Measurements from ENCODE around the gene RPL21.
"Not testable (repeated sequence)": the region's sequence is repeated elsewhere in the genome, so short reads cannot be mapped to it uniquely, and the experiment has no call there.

Gene RPL21

DNA sequence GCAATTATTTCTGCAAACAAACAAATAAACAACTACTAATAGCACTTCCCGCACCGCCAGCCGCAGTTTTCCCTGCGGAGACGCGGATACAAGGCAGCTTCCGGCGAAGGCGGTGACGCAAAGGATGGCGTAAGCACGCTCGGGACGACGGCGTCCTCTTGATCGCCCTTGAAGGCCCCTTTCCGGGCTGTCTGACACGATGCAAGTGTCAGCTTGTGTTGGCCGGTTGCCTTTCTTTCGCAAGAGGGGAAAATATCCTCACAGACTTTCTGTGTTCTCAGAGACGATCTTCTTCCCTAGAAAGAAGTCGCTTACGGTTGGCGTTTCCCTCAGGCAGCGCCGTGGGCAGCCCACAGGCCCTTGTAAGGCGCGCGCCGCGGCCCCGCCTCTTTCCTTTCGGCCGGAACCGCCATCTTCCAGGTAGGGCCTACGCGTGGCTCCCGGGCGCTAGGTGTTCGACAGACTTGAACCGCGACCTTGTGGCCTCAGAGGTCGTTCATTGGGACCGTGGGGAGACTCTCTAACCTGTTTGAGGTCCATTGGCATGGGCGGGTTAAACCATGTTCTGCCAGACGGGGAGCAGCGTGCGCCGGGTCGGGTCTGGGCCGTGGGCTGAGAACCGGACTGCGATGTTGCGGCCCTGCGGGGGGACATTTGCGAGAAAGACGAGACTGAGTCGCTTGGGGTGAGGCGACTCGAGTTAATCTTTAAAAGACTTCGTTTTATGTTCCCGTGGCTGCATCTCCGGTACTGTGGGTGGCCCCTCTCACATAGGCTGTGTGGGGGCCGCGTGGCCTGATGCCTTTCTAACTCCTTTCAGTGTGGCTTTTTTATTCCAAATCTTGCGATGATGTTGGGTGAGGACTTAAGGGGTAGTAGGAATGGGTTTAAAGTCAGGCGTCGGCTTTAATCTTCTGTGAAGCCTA lies at the start of gene RPL21:
Gene RPL21, plus strand, starts transcription at position 393 of the 926 bp plus-strand sequence. CDS start 2,219 bp downstream, outside the sequence.
- peak within 1 kb of the TSS; percentile 93 for H3K27ac ChIP-seq (ENCODE audit: low read depth, low read length)
- H2AFZ ChIP-seq (ENCODE audit: low read length, unreplicated experiment) = peak within 1 kb of the TSS; percentile 68
- peaks cover 24% of the 10 kb centered on the region for H3K4me1 ChIP-seq (ENCODE audit: control insufficient read depth, insufficient read depth, low read length, unreplicated experiment)
- H3K4me3 ChIP-seq (ENCODE audit: low read depth, low read length) = peak within 1 kb of the TSS; percentile 99
- H3K27me3 ChIP-seq (ENCODE audit: insufficient read depth, low read length) = no peaks in the 10 kb centered on the region
- peaks cover 36% of the 10 kb centered on the region for H3K36me3 ChIP-seq (ENCODE audit: insufficient read depth, low read length)
- peaks cover 56% of the 10 kb centered on the region for H3K79me2 ChIP-seq (ENCODE audit: control insufficient read depth, insufficient read depth, low read length, unreplicated experiment)

DNA sequence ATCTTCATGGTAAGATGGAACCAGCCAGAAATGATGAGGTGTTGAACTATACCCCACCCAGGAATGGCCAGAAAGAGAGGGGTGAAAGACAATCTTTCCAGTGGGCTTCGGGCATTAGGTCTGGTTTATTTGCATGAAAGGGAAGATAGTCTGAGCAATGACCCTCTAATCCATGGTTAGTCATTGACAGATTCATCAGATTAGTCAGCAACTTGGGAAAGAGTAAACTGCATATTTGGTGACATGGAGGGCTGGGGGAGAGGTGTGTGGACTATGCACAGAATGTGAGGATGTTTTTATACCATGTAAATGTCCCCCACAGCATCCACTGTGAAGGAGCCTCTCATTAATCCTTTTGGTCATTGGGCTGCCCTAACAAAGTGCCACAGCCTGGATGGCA lies 49.7 kb upstream of the RPL21 start:
- no peaks in the 10 kb centered on the region for H3K36me3 ChIP-seq (ENCODE audit: insufficient read depth, low read length)
- H2AFZ ChIP-seq (ENCODE audit: low read length, unreplicated experiment) = no peak overlapping the region
- no peaks in the 10 kb centered on the region for H3K79me2 ChIP-seq (ENCODE audit: control insufficient read depth, insufficient read depth, low read length, unreplicated experiment)
- H3K4me1 ChIP-seq (ENCODE audit: control insufficient read depth, insufficient read depth, low read length, unreplicated experiment) = peaks cover 5% of the 10 kb centered on the region
- H3K27me3 ChIP-seq (ENCODE audit: insufficient read depth, low read length) = no peaks in the 10 kb centered on the region
- no peak overlapping the region for H3K4me3 ChIP-seq (ENCODE audit: low read depth, low read length)
- no peak overlapping the region for H3K27ac ChIP-seq (ENCODE audit: low read depth, low read length)

DNA sequence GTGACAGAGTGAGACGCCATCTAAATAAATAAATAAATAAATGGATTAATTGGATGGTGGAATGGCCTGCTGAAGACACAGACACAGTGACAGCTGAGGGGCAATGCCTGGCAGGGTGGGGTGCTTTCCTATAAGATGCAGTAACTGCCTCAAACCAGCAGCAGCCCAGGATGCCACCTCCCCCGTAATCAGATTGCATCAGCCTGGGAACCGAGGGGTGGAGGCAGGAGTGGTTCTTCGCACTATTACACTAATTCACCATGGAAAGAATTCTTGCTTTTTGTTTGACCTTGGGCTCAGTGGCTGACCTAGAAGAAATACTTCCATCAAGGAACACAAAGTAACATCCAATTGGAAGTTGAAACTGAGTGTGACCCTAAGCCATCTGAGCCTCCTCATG lies 48.2 kb upstream of the RPL21 start:
- Histone ChIP-seq H3K4me1 (ENCODE audit: control insufficient read depth, insufficient read depth, low read length, unreplicated experiment) (peaks cover 5% of the 10 kb centered on the region), H3K36me3 (ENCODE audit: insufficient read depth, low read length) (no peaks in the 10 kb centered on the region), H3K4me3 (ENCODE audit: low read depth, low read length) (no peak overlapping the region), H3K27ac (ENCODE audit: low read depth, low read length) (no peak overlapping the region), H2AFZ (ENCODE audit: low read length, unreplicated experiment) (no peak overlapping the region), H3K27me3 (ENCODE audit: insufficient read depth, low read length) (no peaks in the 10 kb centered on the region), H3K79me2 (ENCODE audit: control insufficient read depth, insufficient read depth, low read length, unreplicated experiment) (no peaks in the 10 kb centered on the region)

DNA sequence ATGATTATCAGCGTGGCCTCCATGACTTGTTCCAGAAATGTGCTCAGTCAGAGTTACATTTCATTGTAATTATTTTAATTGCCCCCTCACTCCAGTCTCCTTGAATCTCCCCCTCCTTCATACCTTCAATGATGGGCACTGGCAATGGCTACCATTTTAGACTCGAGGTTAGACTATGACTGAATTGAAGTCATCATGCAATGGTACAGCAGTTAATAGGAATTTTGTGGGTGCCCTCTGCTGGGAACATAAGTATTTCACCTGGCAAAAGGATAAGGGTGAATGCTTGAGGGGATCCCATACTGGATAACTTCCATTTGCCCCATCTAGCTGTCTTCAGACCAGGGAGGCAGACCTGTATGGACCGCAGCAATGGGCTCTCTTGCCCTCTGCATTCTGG lies 47.5 kb upstream of the RPL21 start:
- H3K36me3 ChIP-seq (ENCODE audit: insufficient read depth, low read length) = no peaks in the 10 kb centered on the region
- peaks cover 5% of the 10 kb centered on the region for H3K4me1 ChIP-seq (ENCODE audit: control insufficient read depth, insufficient read depth, low read length, unreplicated experiment)
- no peaks in the 10 kb centered on the region for H3K79me2 ChIP-seq (ENCODE audit: control insufficient read depth, insufficient read depth, low read length, unreplicated experiment)
- H3K27me3 ChIP-seq (ENCODE audit: insufficient read depth, low read length) = no peaks in the 10 kb centered on the region
- H3K27ac ChIP-seq (ENCODE audit: low read depth, low read length) = no peak overlapping the region
- no peak overlapping the region for H3K4me3 ChIP-seq (ENCODE audit: low read depth, low read length)
- no peak overlapping the region for H2AFZ ChIP-seq (ENCODE audit: low read length, unreplicated experiment)

DNA sequence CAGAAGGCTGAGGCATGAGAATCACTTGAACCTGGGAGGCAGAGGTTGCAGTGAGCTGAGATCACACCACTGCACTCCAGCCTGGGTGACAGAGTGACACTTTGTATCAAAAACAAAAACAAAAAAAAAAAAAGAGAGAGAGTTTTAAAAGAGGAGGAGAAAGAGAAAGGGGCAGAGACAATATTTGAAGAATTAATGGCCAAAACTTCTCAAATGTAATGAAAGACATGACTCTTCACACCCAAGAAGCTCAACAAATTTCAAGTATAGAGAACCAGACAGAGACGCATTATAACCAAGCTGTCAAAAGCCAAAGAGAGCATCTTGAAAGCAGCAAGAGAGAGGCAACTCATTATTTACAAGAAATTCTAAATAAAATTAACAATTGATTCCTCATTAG lies 42.8 kb upstream of the RPL21 start:
- H3K36me3 ChIP-seq (ENCODE audit: insufficient read depth, low read length) = no peaks in the 10 kb centered on the region
- no peaks in the 10 kb centered on the region for H3K27me3 ChIP-seq (ENCODE audit: insufficient read depth, low read length)
- no peaks in the 10 kb centered on the region for H3K4me1 ChIP-seq (ENCODE audit: control insufficient read depth, insufficient read depth, low read length, unreplicated experiment)
- no peak overlapping the region for H2AFZ ChIP-seq (ENCODE audit: low read length, unreplicated experiment)
- H3K27ac ChIP-seq (ENCODE audit: low read depth, low read length) = no peak overlapping the region
- H3K79me2 ChIP-seq (ENCODE audit: control insufficient read depth, insufficient read depth, low read length, unreplicated experiment) = no peaks in the 10 kb centered on the region
- no peak overlapping the region for H3K4me3 ChIP-seq (ENCODE audit: low read depth, low read length)

DNA sequence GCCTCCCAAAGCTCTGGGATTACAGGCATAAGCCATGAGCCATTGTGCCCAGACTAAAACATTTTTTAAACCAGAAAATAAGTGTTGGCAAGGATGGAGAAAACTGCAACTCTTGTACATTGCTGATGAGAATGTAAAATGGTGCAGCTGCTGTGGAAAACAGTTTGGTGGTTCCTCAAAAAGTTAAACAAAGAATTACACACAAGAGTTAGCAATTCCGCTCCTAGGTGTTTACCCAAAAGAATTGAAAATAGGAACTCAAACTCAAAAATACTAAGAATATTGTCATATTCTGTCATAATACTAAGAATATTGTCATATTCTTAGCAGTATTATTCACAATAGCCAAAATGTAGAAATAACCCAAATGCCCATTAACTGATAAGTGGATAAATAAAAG lies 40.1 kb upstream of the RPL21 start:
- Histone ChIP-seq H3K27ac (ENCODE audit: low read depth, low read length) (no peak overlapping the region), H2AFZ (ENCODE audit: low read length, unreplicated experiment) (no peak overlapping the region), H3K27me3 (ENCODE audit: insufficient read depth, low read length) (no peaks in the 10 kb centered on the region), H3K36me3 (ENCODE audit: insufficient read depth, low read length) (no peaks in the 10 kb centered on the region), H3K79me2 (ENCODE audit: control insufficient read depth, insufficient read depth, low read length, unreplicated experiment) (no peaks in the 10 kb centered on the region), H3K4me3 (ENCODE audit: low read depth, low read length) (no peak overlapping the region), H3K4me1 (ENCODE audit: control insufficient read depth, insufficient read depth, low read length, unreplicated experiment) (no peaks in the 10 kb centered on the region)

DNA sequence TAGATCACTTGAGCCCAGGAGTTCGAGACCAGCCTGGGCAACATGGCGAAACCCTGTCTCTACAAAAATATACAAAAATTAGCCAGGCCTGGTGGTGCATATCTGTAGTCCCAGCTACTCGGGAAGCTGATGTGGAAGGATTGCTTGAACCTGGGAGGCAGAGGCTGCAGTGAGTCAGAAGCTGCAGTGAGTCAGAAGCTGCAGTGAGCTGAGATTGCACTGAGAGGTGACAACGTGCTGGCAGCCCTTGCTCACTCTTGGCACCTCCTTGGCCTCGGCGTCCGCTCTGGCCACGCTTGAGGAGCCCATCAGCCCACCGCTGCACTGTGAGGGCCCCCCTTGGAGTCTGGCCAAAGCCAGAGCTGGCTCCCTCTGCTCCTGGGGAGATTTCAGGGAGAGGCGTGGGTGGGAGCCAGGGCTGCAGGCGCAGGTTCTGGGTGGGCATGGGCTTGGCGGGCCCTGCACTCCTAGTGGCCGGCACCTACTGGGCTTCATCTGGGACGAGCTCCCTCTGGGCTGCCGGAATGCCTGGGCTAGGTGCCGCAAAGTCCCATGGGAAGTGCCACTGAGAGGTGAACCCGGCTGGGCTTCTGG lies 39.5 kb upstream of the RPL21 start:
- H2AFZ ChIP-seq (ENCODE audit: low read length, unreplicated experiment) = no peak overlapping the region
- no peaks in the 10 kb centered on the region for H3K36me3 ChIP-seq (ENCODE audit: insufficient read depth, low read length)
- H3K4me1 ChIP-seq (ENCODE audit: control insufficient read depth, insufficient read depth, low read length, unreplicated experiment) = no peaks in the 10 kb centered on the region
- H3K27me3 ChIP-seq (ENCODE audit: insufficient read depth, low read length) = no peaks in the 10 kb centered on the region
- no peak overlapping the region for H3K27ac ChIP-seq (ENCODE audit: low read depth, low read length)
- H3K4me3 ChIP-seq (ENCODE audit: low read depth, low read length) = no peak overlapping the region
- no peaks in the 10 kb centered on the region for H3K79me2 ChIP-seq (ENCODE audit: control insufficient read depth, insufficient read depth, low read length, unreplicated experiment)

DNA sequence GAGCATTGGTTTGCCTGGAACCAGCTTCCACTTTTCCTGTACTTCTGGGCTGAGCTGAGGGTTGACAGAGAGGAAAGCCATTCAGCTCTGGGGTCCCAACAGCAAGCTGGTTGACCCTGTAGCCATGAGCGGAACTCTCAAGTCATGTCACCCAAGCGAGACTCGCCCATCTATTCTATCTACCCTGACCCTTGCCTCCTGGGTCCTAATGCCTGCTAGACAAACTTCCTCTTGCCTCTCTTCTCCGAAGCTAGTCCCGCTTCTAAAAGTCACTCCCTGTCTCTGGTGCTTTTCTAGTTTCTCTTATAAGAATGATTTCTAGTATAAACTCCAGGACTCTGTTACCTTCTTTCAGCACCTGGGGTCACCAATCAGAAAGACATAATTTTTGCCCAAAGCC lies 38.0 kb upstream of the RPL21 start:
- H3K4me3 ChIP-seq (ENCODE audit: low read depth, low read length); H2AFZ ChIP-seq (ENCODE audit: low read length, unreplicated experiment); H3K27me3 ChIP-seq (ENCODE audit: insufficient read depth, low read length); H3K27ac ChIP-seq (ENCODE audit: low read depth, low read length); H3K4me1 ChIP-seq (ENCODE audit: control insufficient read depth, insufficient read depth, low read length, unreplicated experiment); H3K36me3 ChIP-seq (ENCODE audit: insufficient read depth, low read length); H3K79me2 ChIP-seq (ENCODE audit: control insufficient read depth, insufficient read depth, low read length, unreplicated experiment): not testable (repeated sequence)

DNA sequence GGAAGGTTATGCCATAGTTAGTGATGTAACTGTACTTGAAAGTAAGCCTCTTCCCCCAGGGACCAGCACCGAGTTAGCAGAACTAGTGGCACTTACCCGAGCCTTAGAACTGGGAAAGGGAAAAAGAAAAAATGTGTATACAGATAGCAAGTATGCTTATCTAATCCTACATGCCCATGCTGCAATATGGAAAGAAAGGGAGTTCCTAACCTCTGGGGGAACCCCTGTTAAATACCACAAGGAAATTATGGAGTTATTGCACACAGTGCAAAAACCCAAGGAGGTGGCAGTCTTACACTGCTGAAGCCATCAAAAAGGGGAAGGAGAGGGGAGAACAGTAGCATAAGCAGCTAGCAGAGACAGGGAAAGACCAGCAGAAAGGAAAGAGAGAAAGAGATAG lies 33.6 kb upstream of the RPL21 start:
- not testable (repeated sequence) for H3K27ac ChIP-seq (ENCODE audit: low read depth, low read length); H3K79me2 ChIP-seq (ENCODE audit: control insufficient read depth, insufficient read depth, low read length, unreplicated experiment); H3K27me3 ChIP-seq (ENCODE audit: insufficient read depth, low read length); H3K36me3 ChIP-seq (ENCODE audit: insufficient read depth, low read length); H3K4me1 ChIP-seq (ENCODE audit: control insufficient read depth, insufficient read depth, low read length, unreplicated experiment); H2AFZ ChIP-seq (ENCODE audit: low read length, unreplicated experiment); H3K4me3 ChIP-seq (ENCODE audit: low read depth, low read length)

DNA sequence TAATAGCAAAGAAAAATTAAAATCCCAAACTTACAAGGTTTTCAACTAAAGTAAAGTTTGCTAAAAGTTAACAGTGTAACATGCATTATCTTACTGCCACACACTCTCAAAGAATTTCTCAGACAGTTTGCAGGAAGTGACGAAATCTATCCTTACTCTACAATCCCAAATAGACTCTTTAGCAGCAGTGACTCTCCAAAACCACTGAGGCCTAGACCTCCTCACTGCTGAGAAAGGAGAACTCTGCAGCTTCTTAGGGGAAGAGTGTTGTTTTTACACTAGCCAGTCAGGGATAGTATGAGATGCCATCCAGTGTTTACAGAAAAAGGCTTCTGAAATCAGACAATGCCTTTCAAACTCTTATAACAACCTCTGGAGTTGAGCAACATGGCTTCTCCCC lies 32.5 kb upstream of the RPL21 start:
- not testable (repeated sequence) for H3K27ac ChIP-seq (ENCODE audit: low read depth, low read length); H3K4me1 ChIP-seq (ENCODE audit: control insufficient read depth, insufficient read depth, low read length, unreplicated experiment)

DNA sequence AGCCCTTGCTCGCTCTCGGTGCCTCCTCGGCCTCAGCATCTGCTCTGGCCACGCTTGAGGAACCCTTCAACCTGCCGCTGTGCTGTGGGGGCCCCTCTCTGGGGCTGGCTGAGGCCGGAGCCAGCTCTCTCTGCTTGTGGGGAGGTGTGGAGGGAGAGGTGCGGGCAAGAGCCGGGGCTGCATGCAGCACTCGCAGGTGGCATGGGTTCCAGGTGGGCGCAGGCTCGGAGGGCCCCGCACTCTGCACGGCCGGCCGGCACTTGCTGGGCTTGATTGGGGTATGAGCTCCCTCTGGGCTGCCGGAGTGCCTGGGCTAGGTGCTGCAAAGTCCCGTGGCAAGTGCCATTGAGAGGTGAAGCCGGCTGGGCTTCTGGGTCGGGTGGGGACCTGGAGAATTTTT lies 31.7 kb upstream of the RPL21 start:
- H2AFZ ChIP-seq (ENCODE audit: low read length, unreplicated experiment) = no peak overlapping the region
- H3K27ac ChIP-seq (ENCODE audit: low read depth, low read length) = no peak overlapping the region
- no peaks in the 10 kb centered on the region for H3K36me3 ChIP-seq (ENCODE audit: insufficient read depth, low read length)
- no peaks in the 10 kb centered on the region for H3K4me1 ChIP-seq (ENCODE audit: control insufficient read depth, insufficient read depth, low read length, unreplicated experiment)
- H3K79me2 ChIP-seq (ENCODE audit: control insufficient read depth, insufficient read depth, low read length, unreplicated experiment) = no peaks in the 10 kb centered on the region
- H3K27me3 ChIP-seq (ENCODE audit: insufficient read depth, low read length) = no peaks in the 10 kb centered on the region
- H3K4me3 ChIP-seq (ENCODE audit: low read depth, low read length) = no peak overlapping the region

More for the DNA sequence above, 32.5 kb upstream of the RPL21 start:
- H3K36me3 ChIP-seq (ENCODE audit: insufficient read depth, low read length); H3K79me2 ChIP-seq (ENCODE audit: control insufficient read depth, insufficient read depth, low read length, unreplicated experiment); H2AFZ ChIP-seq (ENCODE audit: low read length, unreplicated experiment); H3K4me3 ChIP-seq (ENCODE audit: low read depth, low read length); H3K27me3 ChIP-seq (ENCODE audit: insufficient read depth, low read length): not testable (repeated sequence)
